ENCODE results near the gene GDF11.
"Not testable (repeated sequence)": the region's sequence is repeated elsewhere in the genome, so short reads cannot be mapped to it uniquely, and the experiment has no call there.

The GDF11 gene

DNA sequence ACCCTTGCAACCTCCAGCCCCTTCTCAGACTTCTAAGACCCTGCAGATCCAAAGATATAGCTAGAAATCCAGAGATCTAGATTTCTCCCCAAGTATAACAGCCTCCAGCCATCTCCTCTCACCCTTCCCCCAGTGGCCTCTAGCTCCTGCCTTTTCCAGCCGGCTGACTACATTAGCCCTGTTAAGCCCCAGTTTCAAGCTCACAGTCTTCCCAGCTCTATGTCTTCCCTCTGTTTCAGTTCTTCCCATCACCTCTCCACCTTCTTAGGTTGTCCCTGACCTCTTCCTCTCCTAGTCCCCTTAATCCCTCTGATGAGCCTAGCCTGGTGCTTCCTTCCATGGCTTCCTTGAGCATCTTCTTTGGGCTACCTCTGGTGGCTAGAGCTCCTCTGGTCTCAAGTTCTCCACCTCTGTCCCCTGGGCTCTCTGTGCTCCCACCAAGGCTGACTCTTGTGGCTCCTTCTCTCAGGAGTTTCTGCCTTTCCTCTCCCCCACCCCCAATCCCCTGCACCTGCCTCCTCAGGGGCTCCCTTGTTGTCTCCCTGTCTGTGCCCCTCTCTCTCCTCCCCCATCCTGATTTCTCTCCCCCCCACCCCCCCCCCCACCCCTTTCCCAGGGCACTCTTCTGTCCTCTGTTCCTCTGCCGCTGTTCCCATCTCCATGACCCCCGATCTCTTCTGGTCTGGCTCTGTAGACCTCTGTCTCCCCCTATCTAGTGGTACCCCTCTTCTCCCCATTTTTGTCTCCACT is 816 bp upstream of the GDF11 start:
- no peak for DNase-seq (ENCODE audit: low read depth in 2 of 2)

DNA sequence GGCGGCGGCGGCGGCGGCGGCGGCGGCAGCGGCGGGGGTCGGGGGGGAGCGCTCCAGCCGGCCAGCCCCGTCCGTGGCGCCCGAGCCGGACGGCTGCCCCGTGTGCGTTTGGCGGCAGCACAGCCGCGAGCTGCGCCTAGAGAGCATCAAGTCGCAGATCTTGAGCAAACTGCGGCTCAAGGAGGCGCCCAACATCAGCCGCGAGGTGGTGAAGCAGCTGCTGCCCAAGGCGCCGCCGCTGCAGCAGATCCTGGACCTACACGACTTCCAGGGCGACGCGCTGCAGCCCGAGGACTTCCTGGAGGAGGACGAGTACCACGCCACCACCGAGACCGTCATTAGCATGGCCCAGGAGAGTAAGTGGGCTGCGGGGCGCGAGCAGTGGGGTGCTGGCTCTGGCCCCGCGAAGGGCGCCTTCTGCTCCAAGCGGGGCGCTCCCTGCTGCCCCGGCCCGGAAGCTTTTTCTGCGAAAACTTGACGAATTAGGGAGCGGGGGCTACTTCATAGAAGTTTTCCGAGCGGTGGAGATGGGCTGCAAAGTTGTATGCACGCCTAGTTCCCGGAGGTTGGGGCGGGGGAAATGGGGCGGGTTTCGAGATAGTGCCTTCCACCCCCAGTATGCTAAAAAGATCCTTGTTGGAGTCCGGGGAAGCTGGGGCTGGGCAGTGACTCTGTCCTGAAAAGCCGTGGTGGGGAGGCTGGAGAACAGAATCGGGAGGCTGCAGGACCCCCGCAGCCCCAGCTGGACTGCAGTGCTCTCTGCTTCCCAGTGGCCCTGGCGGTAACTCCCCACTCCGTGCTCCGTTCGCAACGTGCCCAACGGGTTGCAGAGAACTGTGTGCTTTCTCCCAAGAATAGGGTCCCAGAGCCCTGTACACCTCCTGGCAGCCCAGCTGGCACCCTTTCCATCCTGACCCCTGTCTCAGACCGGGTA is 751 bp downstream of the GDF11 start:
- DNase-seq (ENCODE audit: low read depth in 2 of 2): no peak

DNA sequence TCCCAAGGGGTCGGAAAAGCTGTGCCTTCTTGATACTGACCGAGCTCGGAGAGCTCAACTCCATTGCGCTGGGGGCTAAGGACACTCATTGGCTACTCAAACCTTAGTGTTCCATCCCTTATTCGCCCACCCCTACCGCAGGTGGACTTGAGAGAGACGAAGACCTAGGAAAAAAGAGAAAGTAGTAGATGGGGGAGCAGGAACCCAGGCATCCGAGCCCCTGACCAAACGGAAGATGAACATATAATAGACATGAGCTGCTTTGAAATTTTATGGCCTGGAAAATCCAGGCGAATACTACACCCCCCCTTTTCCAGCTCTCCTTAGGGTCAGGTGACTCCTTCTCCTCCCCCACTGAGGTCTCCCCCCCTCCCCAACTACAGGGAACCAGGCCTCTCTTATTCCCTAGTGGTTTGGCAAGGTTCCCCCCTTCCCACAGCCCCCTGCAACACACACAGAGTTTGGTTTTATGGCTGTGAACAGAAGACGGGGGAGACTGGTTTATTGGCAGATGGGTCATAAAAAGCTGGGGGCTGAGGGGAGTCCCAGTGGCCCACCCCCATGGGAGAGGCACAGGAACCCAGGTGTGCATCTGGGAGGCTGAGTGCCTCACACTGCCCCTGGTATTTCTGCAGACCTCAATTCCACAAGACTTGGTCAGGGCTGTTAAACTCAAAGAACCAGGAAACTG is 1.6 kb downstream of the GDF11 start:
- DNase-seq (ENCODE audit: low read depth in 2 of 2): no peak

DNA sequence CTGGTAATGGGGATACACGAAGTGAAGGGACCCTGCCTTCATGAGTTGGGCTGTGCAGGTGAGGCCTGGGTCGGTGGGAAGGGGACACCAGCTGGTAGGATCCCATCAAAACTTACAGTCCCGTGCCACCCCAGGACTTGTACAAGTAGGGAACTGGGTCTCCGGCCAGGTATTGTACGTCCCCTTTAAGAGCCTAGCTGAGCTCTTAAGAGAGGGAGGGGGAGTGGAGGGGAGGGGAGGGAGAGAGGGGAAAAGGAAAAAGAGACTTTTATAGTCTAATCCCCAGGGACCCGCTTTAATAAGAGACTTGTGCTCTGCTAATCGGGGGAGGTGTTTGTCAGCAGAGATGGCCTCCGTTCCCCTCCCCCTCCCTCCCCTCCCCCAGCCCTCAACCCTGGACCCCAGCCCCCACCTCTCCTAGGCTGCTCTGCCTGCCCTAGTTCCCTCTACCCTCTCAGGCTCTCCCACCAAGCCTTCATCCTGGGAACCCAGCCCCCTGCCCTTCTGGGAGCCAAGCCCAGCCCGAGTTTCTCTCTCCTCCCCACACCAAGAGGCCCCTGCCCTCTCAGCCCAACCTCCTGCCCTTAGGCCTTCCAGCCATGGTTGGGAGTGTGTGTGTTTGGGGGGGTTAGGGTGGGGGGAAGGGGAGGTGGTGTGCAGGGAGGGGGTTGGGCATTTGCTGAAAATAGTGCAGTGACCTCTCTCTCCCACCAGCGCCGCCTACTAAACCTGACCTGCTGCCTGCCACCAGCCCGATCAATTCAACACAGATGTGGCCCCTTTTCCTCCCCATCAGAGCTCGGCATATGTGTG is 2.6 kb downstream of the GDF11 start:
- no peak for DNase-seq (ENCODE audit: low read depth in 2 of 2)

DNA sequence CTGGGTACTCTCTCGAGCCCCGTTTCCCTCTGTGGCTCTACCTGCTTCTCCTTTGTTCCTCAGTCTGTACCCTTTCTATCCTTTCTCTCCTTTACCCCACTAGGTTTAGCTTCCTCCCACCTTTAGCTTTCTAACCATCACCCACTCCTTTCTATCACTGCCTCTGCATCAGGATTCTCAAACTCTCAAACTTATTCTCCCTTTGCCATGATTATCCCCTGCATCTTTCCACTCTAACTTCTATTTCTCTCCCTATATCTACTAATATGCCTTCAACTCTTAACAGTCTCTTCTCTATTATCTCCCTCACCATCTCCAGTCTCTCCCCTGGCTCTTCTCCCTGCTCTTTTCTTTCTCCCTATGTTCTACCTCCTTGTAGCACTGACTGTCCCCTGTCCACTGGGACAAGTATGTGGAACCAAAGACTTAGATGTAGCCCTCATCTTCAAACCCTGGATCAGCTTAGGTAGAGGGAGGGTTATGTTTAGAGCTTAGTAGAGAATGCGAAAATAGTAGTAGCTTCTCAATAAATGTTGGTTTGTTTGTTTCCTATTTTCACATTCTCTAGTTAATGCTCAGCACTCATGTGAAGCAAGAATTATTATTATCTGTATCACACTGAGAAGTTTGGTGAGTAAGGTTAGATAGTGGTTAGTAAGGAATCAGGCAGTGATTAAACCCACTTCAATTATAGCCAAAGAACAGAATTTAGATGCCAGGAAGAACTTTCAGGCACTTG is 3.4 kb downstream of the GDF11 start:
- DNase-seq (ENCODE audit: low read depth in 2 of 2): no peak

DNA sequence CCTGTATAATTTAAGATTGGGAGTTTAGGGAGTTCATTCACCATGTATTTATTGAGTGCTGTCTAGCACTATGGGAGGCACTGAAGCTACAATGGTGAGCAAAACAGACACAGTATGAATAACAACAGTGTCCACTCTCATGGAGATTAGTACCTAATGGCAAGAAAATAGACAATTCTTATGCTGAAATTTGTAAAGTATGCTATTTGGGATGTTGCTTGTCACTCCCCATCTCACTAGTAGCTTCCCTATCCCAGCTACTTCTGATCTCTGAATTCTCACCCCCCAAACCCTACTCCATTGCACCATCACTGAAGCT is 4.0 kb downstream of the GDF11 start:
- no peak for DNase-seq (ENCODE audit: low read depth in 2 of 2)

DNA sequence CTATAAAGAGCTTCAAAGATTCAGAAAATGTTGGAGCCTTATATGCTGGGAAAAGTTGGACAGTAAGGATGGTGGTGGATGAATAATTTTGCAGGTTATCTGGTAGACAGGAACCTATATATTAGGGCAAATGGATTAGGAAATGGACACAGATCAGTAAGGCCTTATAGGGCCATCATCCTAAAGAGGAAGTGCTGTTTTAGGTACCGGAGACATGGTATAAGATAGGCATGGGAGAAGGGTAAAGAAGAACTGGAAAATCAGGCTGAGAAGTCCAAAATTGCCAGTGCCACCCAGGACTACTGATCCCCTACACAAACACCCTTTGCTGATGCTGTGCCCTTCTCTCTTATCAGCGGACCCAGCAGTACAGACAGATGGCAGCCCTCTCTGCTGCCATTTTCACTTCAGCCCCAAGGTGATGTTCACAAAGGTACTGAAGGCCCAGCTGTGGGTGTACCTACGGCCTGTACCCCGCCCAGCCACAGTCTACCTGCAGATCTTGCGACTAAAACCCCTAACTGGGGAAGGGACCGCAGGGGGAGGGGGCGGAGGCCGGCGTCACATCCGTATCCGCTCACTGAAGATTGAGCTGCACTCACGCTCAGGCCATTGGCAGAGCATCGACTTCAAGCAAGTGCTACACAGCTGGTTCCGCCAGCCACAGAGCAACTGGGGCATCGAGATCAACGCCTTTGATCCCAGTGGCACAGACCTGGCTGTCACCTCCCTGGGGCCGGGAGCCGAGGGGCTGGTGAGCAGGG is 5.5 kb downstream of the GDF11 start:
- DNase-seq (ENCODE audit: low read depth in 2 of 2): no peak

DNA sequence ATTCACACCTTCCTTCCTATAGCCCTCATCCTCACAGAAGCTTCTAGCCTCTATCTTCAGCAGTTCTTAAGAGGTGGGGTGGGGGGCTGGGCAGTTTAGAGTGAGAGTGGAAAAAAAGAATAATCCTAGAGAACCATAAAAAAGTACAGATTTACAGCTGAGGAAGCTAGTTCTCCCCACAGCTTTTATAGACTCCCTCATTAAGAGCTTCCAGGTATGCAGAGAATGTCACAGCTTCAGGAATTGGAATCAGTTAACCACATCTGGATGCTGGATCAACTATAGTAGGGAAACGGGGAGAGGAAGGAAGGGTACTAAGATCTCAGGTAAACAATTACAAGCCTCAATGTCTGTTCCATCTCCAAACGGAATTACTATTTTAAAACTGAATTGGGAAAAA is 12.3 kb downstream of the GDF11 start:
- no peak for DNase-seq (ENCODE audit: low read depth in 2 of 2)

DNA sequence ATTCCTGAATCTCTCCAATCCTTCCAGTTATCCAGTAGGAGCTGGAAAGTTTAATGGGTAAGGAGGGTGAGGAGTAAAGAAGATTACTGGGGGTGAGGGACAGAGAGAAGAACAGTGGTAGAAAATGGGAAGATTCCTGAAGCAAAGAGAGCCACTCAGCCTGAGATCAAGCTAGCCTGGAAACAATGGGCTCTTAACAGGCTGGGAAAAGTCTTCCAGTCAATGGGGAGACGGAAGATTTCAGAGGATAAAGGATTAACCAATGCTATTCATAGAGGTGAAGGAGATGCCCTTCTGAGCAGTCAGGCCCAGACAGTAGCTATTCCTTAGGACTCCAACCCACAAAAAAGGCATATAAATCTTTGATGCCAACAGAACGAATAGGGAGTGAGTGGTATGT is 14.8 kb downstream of the GDF11 start:
- DNase-seq (ENCODE audit: low read depth in 2 of 2): no peak

DNA sequence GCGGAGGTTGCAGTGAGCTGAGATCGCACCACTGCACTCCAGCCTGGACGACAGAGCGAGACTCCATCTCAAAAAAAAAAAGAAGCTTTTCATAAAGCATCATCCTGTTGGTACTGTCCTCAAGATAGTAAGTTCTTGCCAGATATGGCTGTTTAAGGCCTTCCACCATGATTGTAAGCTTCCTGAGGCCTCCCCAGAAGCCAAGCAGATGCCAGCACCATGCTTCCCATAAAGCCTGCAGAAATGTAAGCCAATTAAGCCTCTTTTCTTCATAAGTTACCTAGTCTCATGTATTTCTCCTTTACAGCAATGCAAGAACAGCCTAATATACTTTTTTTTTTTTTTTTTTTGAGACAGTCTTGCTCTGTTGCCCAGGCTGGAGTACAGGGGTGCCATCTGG is 15.7 kb downstream of the GDF11 start:
- DNase-seq (ENCODE audit: low read depth in 2 of 2): not testable (repeated sequence)

DNA sequence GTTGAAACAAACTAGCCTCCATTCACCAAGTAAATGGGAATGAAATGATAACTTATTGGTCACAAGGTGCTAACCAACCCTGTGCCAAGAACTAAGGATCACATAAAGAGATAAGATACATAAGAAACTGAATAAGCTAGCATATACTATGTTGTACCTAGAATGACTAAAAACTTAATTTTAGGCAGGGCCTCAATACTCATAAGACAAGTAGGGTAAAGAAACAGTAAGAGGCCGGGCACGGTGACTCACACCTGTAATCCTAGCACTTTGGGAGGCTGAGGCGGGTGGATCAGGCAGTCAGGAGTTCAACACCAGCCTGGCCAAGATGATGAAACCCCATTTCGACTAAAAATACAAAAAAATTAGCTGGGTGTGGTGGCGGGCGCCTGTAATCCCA is 17.7 kb downstream of the GDF11 start:
- no peak for DNase-seq (ENCODE audit: low read depth in 2 of 2)

DNA sequence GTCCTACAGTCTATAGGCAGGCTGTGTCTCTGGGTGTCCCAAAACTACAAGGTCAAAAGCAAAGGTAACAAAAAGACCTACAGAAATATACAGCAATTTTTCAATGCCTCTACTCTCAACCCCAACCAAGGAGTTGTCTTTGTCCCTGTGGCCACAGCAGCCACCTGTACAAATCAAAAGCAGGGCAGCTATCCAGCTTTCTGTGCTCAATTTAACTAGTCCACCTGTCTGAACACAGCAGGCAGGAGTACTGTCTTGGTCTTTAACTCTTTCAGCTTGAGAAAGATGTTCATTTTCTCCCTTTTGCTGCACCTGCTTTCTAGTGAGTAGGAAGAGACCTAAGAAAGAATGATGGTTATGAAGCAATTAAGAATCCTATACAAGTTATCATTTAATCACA is 19.7 kb downstream of the GDF11 start:
- DNase-seq (ENCODE audit: low read depth in 2 of 2): no peak

DNA sequence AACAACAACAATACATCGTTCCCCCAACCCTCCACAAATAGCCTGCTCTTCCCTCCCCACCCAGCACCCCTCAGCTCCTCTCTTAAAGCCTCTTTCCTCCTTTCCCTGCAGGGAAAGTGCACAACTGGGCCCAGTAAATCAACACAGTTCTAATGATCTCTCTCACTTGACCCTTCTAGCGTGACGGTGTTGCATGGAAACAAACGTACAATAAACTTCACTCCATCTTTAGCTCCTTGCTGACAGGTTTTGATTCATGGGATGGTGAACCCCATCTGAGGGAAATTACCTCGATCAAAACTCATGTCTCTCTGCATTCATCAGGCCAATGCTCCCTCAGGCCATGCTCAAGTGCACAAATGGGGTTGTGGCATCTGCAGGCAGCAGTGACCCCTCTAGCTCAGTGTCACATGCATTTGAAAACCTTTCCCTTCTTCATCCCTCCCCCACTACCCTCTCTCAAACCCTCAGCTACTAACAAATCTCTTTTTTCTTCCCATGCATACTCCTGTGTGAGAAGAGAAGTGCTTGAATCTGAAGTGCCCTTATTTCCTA is 22.9 kb downstream of the GDF11 start:
- no peak for DNase-seq (ENCODE audit: low read depth in 2 of 2)

DNA sequence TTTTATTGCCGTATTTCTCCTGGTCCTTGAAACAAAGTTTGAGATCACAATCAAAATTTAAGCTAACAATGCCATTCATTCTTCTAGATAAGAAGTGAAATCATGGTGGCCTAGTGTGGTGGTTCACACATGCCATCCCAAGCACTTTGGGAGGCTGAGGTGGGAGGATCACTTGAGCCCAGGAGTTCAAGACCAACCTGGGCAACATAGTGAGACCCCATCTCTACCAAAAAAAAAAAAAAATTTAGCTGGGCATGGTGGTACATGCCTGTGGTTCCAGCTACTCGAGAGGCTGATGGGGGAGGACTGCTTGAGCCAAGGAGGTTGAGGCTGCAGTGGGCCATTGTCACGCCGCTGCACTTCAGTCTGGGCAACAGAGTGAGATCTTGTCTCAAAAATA is 24.2 kb downstream of the GDF11 start:
- DNase-seq (ENCODE audit: low read depth in 2 of 2): no peak

DNA sequence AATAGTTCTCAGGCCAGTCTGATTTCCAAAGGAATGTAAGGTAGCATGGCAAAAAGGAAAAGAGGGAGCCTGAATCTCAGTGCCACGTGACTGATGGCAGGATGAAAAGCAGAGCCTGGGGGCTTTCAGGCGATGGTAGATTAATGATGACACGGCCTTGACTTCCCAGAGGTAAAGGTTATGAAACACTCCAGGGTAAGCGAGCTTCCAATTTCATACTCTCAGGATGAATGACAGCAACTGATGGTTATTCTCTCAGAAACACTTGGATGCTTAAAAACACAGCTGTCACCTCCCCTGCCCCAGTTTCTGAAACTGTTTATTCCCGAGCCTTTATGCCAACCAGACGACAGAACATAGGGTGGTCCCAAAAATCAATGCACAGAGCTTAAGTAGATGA is 28.8 kb downstream of the GDF11 start:
- DNase-seq (ENCODE audit: low read depth in 2 of 2): no peak

DNA sequence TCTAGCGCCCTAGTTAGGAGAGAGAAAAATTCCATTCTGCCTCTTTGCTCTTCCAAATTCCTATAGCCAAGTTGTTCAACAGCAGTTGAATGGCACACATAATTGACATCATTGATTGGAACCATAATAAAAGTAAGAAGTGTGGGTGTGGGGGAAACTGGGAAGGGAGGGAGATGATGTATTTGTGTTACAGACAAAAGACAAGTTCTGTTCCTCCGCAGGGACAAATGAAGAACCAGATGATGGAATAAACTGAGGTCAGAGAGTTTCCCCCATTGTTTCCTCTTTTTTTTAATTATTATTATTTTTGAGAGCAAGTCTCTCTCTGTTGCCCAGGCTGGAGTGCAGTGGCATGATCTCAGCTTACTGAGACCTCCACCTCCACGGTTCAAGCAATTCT is 34.9 kb downstream of the GDF11 start:
- no peak for DNase-seq (ENCODE audit: low read depth in 2 of 2)

DNA sequence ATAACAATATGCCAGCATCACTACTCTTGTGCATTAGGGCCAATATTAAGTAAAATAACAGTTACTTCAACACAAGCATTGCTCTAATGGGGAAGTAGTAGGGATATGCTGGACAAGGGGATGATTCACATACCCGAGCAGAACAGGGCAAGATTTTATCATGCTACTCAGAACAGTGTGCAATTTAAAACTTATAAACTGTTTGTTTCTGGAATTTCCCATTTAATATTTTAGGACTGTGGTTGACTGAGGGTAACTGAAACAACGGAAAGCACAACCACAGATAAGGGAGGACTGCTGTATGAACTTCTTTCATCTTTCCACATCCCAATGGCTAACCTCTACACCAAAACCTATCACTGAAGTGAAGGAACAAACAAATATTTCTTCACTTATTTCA is 37.8 kb downstream of the GDF11 start:
- DNase-seq (ENCODE audit: low read depth in 2 of 2): no peak

DNA sequence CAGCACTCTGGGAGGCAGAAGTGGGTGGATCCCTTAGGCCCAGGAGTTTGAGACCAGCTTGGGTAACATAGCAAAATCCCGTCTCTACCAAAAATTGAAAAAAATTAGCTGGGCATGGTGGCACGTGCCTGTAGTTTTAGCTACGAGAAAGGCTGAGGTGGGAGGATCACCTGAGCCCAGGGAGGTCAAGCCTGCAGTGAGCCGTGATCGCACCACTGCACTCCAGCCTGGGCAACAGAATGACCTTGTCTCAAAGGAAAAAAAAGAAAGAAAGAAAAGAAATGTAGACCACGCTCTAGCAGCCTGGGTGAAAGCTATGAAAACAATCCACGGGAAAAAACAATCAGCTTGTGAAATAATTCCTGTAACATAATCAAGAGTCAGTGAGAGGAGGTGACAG is 45.6 kb downstream of the GDF11 start:
- DNase-seq (ENCODE audit: low read depth in 2 of 2): no peak

DNA sequence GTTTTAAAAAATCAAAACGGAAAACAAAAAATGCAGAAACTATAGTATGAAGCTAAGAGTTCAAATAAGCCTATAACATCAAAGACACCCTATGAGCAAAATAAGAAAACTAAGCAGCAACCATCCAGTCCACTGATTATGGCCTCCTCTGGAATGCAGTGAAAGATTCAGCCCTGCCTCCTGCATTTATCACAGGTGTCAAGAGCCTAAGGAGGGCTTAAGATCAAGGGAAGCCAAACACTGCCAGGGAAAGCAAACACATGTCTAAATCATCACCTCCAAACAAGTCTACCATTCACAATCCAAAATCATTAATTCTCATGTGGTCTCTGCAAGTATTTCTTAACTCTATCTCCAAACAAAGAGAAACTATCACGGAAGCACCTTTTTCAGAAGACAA is 46.2 kb downstream of the GDF11 start:
- DNase-seq (ENCODE audit: low read depth in 2 of 2): no peak

DNA sequence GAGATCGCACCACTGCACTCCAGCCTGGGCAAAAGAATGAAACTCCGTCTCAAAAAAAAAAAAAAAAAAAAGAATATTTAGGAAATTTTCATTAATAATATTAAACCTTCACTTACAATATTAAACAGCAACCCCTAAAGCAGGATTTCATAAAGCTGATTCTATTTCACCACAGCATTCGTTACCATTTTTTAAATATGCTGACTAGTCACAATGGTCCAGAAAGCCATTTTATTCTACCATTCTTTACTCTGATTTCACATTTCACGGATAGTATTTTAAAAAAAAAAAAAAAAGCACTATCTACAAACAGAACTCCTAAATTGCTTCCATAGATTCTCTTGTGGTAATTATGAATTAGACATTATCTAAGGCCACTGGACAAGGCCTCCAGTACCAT is 47.0 kb downstream of the GDF11 start:
- no peak for DNase-seq (ENCODE audit: low read depth in 2 of 2)
